PC-9 (cell line): ENCODE data around the gene ADAMTSL1.

Source experiments
- EZH2 ChIP-seq: fragments of 200-600 bp; sonication (generic); IDR thresholded peaks from 2 replicates; pipeline ENCODE4 v1.8.0; 2017; ENCODE audit warnings: antibody characterized with exemption, low read depth
- TF ChIP-seq, protein P1 (sequence below): fragments of 200-600 bp; sonication (generic); conservative IDR thresholded peaks from 2 replicates; pipeline ENCODE4 v1.6.1; 2017; ENCODE audit warnings: mixed run types, antibody characterized with exemption, mild to moderate bottlenecking, moderate library complexity

- TF ChIP-seq, protein P1, sequence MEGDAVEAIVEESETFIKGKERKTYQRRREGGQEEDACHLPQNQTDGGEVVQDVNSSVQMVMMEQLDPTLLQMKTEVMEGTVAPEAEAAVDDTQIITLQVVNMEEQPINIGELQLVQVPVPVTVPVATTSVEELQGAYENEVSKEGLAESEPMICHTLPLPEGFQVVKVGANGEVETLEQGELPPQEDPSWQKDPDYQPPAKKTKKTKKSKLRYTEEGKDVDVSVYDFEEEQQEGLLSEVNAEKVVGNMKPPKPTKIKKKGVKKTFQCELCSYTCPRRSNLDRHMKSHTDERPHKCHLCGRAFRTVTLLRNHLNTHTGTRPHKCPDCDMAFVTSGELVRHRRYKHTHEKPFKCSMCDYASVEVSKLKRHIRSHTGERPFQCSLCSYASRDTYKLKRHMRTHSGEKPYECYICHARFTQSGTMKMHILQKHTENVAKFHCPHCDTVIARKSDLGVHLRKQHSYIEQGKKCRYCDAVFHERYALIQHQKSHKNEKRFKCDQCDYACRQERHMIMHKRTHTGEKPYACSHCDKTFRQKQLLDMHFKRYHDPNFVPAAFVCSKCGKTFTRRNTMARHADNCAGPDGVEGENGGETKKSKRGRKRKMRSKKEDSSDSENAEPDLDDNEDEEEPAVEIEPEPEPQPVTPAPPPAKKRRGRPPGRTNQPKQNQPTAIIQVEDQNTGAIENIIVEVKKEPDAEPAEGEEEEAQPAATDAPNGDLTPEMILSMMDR, result no peak
- TF ChIP-seq EZH2, result no peak
Observed at GRCh38 chr9:18456624-18457237, 17.2 kb upstream of the ADAMTSL1 start.
